Measurements from ENCODE around the gene PCDHGB3.
"Not testable (repeated sequence)": the region's sequence is repeated elsewhere in the genome, so short reads cannot be mapped to it uniquely, and the experiment has no call there.

Gene PCDHGB3

DNA sequence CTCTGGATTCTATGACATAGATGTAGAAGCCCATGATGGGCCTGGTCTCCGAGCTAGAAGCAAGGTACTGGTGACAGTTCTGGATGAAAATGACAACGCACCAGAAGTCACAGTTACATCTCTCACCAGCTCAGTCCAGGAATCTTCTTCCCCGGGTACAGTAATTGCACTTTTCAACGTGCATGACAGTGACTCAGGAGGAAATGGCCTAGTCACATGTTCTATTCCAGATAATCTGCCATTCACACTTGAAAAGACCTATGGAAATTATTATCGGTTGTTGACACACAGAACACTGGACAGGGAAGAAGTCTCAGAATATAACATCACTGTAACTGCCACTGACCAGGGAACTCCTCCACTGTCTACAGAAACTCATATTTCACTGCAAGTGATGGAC is 13.9 kb upstream of the PCDHGB3 start:
- DNase-seq: no peak

DNA sequence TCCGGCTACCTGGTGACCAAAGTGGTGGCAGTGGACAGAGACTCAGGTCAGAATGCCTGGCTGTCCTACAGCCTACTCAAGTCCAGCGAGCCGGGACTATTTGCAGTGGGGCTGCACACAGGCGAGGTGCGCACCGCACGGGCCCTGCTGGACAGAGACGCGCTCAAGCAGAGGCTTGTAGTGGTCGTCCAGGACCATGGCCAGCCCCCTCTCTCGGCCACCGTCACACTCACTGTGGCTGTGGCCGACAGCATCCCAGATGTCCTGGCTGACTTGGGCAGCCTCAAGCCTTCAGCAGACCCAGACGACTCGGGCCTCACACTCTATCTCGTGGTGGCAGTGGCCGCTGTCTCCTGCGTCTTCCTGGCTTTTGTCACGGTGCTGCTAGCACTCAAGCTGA is 13.1 kb upstream of the PCDHGB3 start:
- DNase-seq: no peak

DNA sequence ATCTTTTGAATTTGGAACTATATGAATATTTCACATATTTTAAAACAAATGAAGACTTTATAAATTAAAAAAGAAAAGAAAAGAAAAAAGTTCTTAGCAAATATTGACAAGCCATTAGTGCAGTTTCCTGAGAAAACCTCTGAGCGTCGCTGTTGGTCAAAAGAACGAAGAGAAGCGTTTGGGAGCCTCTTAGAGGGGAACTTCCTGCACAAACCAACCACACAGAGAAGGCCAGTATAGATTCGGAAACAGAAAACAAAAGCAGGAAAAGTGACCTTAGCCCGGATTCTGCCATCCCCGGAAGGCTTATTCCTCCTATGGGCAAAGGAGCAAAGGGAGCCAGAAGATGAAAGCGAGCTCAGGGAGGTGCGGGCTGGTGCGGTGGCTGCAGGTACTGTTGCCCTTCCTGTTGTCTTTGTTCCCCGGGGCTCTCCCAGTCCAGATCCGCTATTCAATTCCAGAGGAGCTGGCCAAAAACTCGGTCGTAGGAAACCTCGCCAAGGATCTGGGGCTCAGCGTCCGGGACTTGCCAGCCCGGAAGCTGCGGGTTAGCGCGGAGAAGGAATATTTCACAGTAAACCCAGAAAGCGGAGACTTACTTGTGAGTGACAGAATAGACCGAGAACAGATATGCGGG is 10.1 kb upstream of the PCDHGB3 start, which contains the start of gene PCDHGB2:
TSS of gene PCDHGB2 (plus strand) at position 205 of the 637 bp plus-strand sequence. CDS start at position 347, 142 bp downstream.
- DNase-seq: peak; percentile 8

DNA sequence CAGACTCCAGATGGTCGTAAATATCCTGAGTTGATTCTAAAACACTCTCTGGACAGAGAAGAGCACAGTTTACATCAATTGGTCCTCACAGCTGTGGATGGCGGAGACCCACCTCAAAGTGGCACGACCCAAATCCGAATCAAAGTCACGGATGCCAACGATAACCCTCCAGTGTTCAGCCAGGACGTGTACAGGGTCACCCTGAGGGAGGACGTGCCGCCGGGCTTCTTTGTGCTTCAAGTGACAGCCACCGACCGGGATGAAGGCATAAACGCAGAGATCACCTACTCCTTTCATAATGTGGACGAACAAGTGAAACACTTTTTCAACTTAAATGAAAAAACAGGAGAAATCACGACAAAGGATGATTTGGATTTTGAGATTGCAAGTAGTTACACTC is 9.4 kb upstream of the PCDHGB3 start:
- DNase-seq: no peak

DNA sequence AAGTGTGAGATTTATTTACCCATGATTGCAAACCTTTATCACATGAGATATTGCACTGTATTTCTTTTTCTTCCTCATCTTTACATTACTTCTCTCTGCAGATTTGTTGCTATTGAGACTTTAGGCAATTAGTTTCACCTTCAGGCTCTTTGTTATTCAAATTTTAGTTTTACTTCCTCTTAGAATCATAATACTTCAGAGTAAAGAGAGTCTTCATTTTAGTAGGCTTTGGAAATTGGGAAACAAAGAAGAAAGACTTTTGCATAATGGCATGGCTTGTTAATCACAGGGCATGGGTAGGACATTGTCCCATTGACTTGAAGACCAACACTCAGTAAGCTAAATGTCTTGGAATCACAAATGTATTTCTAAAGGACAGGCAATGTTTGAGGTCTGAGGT is 7.3 kb upstream of the PCDHGB3 start:
- DNase-seq: no peak

DNA sequence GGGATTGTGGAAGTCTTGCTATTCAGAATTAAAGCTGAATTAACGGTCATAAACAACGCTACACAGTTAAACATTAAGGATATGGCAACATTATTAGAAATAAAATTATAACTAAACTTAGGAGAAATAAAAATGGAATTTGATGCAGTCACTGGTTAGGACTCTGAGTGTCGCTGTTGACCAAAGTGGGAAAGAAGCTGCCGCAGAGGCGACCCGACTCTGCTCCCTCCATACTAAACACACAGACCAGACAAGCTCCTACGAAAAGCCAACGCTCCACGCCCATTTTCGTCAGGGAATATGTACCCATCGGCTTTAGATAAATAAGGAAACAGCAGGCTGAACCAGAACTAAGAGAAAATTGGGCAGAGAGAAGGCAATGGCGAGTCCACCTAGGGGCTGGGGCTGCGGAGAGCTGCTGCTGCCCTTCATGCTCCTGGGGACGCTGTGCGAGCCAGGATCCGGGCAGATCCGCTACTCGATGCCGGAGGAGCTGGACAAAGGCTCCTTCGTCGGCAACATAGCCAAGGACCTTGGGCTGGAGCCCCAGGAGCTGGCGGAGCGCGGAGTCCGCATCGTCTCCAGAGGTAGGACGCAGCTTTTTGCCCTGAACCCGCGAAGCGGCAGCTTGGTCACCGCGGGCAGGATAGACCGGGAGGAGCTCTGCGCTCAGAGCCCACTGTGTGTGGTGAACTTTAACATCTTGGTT is 5.9 kb upstream of the PCDHGB3 start, which contains the start of gene PCDHGA5:
TSS of gene PCDHGA5 (plus strand) at position 211 of the 709 bp plus-strand sequence. CDS start at position 380, 169 bp downstream.
- DNase-seq: peak; percentile 22

DNA sequence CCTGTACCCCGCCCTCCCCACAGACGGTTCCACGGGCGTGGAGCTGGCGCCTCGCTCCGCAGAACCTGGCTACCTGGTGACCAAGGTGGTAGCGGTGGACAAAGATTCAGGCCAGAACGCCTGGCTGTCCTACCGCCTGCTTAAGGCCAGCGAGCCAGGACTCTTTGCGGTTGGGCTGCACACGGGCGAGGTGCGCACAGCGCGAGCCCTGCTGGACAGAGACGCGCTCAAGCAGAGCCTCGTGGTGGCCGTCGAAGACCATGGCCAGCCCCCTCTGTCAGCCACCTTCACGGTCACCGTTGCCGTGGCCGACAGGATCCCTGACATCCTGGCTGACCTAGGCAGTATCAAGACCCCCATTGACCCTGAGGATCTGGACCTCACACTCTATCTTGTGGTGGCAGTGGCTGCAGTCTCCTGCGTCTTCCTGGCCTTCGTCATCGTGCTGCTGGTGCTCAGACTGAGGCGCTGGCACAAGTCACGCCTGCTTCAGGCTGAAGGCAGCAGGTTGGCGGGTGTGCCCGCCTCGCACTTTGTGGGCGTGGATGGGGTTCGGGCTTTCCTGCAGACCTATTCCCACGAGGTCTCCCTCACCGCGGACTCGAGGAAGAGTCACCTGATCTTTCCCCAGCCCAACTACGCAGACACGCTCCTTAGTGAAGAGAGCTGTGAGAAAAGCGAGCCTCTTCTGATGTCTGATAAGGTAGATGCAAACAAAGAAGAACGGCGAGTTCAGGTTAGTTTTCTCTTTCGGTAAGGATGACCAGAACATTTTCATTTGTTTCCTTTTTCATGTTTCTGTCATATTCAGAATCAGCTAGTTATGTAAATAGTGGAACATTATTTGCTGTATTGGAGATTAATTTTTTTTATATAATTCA is 3.8 kb upstream of the PCDHGB3 start:
- DNase-seq: no peak

DNA sequence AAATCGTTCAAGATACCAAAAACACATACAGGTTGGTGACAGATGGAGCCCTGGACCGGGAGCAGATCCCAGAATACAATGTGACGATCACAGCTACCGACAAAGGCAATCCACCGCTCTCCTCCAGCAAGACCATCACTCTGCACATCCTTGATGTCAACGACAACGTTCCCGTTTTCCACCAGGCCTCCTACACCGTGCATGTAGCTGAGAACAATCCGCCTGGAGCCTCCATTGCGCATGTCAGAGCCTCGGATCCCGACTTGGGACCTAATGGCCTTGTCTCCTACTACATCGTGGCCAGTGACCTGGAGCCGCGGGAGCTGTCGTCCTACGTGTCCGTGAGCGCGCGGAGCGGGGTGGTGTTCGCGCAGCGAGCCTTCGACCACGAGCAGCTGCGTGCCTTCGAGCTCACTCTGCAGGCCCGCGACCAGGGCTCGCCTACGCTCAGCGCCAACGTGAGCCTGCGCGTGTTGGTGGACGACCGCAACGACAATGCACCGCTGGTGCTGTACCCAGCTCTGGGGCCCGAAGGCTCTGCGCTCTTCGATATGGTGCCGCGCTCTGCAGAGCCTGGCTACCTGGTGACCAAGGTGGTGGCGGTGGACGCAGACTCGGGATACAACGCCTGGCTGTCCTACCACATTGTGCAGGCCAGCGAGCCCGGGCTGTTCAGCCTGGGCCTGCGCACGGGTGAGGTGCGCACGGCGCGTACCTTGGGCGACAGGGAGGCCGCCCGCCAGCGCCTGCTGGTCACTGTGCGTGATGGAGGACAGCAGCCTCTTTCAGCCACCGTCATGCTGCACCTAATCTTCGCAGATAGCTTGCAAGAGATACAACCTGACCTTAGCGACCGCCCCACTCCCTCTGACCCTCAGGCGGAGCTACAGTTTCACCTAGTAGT is 1.8 kb downstream of the PCDHGB3 start:
- DNase-seq: no peak

DNA sequence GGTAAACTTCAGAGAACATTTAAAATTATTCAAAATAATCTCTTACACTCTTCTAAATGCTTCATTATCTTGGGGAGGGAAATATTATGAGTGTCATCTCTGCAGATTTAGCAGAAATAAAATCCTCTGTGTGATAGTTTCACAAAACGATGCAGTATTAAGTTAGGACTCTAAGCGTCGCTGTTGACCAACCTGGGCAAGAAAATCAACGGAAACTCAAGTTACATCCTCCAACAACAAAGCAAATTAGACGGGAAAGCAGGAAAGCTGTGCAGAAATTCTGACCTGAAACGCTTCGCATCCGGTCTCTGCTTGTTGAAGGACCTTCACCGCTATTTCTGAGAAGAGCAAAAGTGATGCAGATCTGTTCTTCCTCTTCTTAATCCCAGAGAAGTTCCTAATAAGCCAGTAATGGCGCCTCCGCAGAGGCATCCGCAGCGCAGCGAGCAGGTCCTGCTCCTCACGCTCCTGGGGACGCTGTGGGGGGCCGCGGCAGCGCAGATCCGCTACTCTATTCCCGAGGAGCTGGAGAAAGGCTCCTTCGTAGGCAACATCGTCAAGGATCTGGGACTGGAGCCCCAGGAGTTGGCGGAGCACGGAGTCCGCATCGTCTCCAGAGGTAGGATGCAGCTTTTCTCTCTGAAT is 3.8 kb downstream of the PCDHGB3 start, which contains the start of gene PCDHGA6:
TSS of gene PCDHGA6 (plus strand) at position 219 of the 645 bp plus-strand sequence. CDS start at position 412, 193 bp downstream.
- DNase-seq: peak; percentile 41

DNA sequence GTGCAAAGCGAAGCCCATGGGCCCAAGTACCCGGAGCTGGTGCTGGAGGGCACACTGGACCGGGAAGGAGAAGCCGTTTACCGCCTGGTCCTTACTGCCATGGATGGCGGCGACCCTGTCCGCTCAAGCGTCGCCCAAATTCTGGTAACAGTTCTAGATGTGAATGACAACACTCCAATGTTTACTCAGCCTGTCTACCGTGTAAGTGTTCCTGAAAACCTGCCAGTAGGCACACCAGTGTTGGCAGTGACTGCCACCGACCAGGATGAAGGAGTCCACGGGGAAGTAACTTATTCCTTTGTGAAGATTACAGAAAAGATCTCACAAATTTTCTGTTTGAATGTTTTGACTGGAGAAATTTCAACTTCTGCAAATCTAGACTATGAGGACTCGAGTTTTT is 4.6 kb downstream of the PCDHGB3 start:
- no peak for DNase-seq

DNA sequence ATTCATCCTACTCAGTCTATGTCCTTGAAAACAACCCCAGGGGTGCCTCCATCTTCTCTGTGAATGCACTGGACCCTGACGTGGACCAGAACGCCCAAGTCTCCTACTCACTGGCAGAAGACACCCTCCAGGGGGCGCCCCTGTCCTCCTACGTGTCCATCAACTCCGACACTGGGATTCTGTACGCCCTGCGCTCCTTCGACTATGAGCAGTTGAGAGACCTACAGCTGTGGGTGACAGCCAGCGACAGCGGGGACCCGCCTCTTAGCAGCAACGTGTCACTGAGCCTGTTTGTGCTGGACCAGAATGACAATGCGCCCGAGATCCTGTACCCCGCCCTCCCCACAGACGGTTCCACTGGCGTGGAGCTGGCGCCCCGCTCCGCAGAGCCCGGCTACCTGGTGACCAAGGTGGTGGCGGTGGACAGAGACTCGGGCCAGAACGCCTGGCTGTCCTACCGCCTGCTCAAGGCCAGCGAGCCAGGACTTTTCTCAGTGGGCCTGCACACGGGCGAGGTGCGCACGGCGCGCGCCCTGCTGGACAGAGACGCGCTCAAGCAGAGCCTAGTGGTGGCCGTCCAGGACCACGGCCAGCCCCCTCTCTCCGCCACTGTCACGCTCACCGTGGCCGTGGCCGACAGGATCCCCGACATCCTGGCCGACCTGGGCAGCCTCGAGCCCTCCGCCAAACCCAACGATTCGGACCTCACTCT is 5.6 kb downstream of the PCDHGB3 start:
- not testable (repeated sequence) for DNase-seq

DNA sequence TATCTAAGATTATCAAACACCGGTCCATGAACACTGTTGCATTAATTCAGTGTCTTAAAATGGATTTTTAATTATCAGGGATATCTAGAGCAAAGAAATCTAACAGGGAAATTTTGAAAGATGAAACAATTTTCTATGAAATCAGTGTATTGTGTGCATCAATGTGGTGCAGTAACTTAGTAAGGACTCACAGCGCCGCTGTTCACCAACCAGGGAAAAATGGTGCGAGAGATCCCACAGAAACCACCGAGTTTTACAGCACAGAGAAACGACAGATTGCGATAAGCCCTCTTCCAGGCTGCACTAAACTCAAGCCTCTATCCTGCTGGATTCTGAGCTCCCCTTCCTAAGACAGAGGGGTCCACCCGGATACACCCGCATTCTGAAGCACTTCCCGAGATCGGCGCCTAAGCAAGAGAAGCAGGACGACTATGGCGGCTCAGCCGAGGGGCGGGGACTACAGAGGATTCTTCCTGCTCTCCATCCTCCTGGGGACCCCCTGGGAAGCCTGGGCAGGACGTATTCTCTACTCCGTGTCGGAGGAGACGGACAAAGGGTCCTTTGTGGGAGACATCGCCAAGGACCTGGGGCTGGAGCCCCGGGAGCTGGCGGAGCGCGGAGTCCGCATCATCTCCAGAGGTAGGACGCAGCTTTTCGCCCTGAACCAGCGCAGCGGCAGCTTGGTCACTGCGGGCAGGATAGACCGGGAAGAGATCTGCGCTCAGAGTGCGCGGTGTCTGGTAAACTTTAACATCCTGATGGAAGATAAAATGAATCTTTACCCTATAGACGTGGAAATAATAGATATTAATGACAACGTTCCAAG is 12.6 kb downstream of the PCDHGB3 start, which contains the start of gene PCDHGA7:
TSS of gene PCDHGA7 (plus strand) at position 274 of the 826 bp plus-strand sequence. CDS start at position 432, 158 bp downstream.
- DNase-seq: peak; percentile 19

DNA sequence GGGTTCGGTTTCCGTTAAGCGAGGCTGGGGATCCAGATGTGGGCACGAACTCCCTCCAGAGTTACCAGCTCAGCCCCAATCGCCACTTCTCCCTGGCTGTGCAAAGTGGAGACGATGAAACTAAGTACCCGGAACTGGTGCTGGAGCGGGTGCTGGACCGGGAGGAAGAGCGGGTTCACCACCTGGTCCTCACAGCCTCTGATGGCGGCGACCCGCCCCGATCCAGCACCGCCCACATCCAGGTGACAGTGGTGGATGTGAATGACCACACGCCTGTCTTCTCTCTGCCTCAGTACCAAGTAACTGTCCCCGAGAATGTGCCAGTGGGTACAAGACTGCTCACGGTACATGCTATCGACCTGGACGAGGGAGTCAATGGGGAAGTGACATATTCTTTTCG is 13.3 kb downstream of the PCDHGB3 start:
- DNase-seq: no peak

DNA sequence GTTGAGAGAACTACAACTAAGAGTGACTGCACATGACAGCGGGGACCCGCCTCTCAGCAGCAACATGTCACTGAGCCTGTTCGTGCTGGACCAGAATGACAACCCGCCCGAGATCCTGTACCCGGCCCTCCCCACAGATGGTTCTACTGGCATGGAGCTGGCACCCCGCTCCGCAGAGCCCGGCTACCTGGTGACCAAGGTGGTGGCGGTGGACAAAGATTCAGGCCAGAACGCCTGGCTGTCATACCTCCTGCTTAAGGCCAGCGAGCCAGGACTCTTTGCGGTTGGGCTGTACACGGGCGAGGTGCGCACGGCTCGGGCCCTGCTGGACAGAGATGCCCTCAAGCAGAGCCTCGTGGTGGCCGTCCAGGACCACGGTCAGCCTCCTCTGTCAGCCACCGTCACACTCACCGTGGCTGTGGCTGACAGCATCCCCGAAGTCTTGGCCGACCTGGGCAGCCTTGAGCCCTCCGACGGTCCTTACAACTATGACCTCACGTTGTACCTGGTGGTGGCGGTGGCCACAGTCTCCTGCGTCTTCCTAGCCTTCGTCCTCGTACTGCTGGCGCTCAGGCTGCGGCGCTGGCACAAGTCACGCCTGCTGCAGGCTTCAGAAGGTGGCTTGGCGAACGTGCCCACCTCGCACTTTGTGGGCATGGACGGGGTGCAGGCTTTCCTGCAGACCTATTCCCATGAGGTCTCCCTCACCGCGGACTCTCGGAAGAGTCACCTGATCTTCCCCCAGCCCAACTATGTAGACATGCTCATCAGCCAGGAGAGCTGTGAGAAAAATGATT is 14.6 kb downstream of the PCDHGB3 start:
- DNase-seq: no peak

DNA sequence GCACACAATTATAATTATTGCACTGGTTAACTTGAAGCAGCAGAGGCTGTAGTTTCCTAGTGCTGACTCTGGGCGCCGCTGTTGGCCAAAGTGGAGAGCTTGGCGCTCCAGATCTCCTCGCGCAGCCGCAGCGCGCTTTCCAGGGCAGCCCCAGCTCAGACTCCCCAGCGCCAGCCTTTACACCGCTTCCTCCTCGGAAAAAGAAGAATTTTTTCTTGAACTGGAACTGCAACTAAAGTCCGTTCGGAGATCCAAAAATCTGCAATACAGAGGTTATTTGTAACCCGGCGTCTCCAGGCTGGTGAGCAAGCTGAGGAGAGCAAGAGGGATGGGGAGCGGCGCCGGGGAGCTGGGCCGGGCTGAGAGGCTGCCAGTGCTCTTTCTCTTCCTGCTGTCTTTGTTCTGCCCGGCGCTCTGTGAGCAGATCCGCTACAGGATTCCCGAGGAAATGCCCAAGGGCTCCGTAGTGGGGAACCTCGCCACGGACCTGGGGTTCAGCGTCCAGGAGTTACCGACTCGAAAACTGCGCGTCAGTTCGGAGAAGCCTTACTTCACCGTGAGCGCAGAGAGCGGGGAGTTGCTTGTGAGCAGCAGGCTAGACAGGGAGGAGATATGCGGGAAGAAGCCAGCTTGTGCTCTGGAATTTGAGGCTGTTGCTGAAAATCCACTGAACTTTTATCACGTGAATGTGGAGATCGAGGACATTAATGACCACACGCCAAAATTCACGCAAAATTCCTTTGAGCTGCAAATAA is 17.7 kb downstream of the PCDHGB3 start, which contains the start of gene PCDHGB4:
TSS of gene PCDHGB4 (plus strand) at position 142 of the 755 bp plus-strand sequence. CDS start at position 329, 187 bp downstream.
- DNase-seq: peak; percentile 20

DNA sequence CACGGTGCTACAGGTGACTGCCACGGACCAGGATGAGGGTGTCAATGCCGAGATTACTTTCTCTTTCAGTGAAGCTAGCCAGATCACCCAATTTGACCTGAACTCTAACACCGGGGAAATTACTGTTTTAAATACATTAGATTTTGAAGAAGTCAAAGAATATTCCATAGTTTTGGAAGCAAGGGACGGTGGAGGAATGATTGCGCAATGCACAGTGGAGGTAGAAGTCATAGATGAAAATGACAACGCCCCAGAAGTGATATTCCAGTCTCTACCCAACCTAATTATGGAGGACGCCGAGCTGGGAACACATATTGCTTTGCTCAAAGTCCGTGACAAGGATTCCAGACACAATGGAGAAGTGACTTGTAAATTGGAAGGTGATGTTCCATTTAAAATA is 18.6 kb downstream of the PCDHGB3 start:
- DNase-seq: no peak
